Osteoblast (primary cell): ENCODE data around the gene CXCR6. TPM values are rescaled to one million over a fixed set of nuclear protein-coding genes. Genes with fewer than 3 reads are reported as not detected.

Experiments used
- DNase-seq: peaks from one replicate; pipeline ENCODE4 v3.0.0; 2011; ENCODE audit warnings: low spot score, mixed read lengths; ENCODE audit not compliant: insufficient read length; ENCODE audit errors: missing footprints
- H2AFZ ChIP-seq: 2 replicates; pipeline ENCODE4 v1.6.0; 2011; ENCODE audit warnings: mild to moderate bottlenecking, low read length
- H3K27ac ChIP-seq: 2 replicates; pipeline ENCODE4 v1.5.1; 2011; ENCODE audit warnings: mild to moderate bottlenecking, low read depth, low read length, moderate library complexity
- H3K27me3 ChIP-seq: 2 replicates; pipeline ENCODE4 v1.6.0; 2012; ENCODE audit warnings: mild to moderate bottlenecking, control low read depth, inconsistent platforms, low read length, moderate library complexity; ENCODE audit not compliant: insufficient read depth
- H3K36me3 ChIP-seq: 2 replicates; pipeline ENCODE4 v1.5.1; 2011; ENCODE audit warnings: mild to moderate bottlenecking, low read length, control low read depth, moderate library complexity; ENCODE audit not compliant: insufficient read depth
- H3K4me1 ChIP-seq: 2 replicates; pipeline ENCODE4 v1.5.1; 2011; ENCODE audit warnings: mild to moderate bottlenecking, low read length, control low read depth, moderate library complexity; ENCODE audit not compliant: insufficient read depth
- H3K4me2 ChIP-seq: 2 replicates; pipeline ENCODE4 v1.6.0; 2011; ENCODE audit warnings: mild to moderate bottlenecking, low read length; ENCODE audit not compliant: insufficient read depth
- H3K4me3 ChIP-seq: fragments of 200-600 bp; sonication (generic); 3 replicates; pipeline ENCODE4 v1.5.1; 2012; ENCODE audit warnings: mild to moderate bottlenecking, low read length, inconsistent platforms; ENCODE audit not compliant: insufficient read depth
- H3K79me2 ChIP-seq: 2 replicates; pipeline ENCODE4 v1.6.0; 2012; ENCODE audit warnings: mild to moderate bottlenecking, low read length, control low read depth, inconsistent platforms; ENCODE audit not compliant: insufficient read depth
- H3K9me3 ChIP-seq: 2 replicates; pipeline ENCODE4 v1.5.1; 2011; ENCODE audit warnings: low read depth, low read length, control low read depth
- H4K20me1 ChIP-seq: 2 replicates; pipeline ENCODE4 v1.6.0; 2012; ENCODE audit warnings: mild to moderate bottlenecking, low read length, control low read depth; ENCODE audit not compliant: insufficient read depth
- total RNA-seq: library from RNA; depleted of rRNA; stranded (reverse); fragments of >200 nt; gene quantifications from 2 replicates; pipeline ENCODE4 v1.2.3, GENCODE V29; 2012
- TF ChIP-seq, protein P1 (sequence below): IDR thresholded peaks from 2 replicates; pipeline ENCODE4 v1.5.1; 2011; ENCODE audit warnings: mild to moderate bottlenecking, low read depth, low read length, moderate library complexity; ENCODE audit errors: extremely low read depth

The CXCR6 gene
- total RNA-seq, 1 donor: not detected

- no peaks in the 10 kb centered on the region for H3K27me3 ChIP-seq
- H3K9me3 ChIP-seq: no peaks in the 10 kb centered on the region
- peaks cover 16% of the 10 kb centered on the region for H3K36me3 ChIP-seq
- peak overlapping the region; percentile 90 for H3K27ac ChIP-seq
- H3K4me2 ChIP-seq: peak overlapping the region; percentile 35
- peaks cover 38% of the 10 kb centered on the region for H3K79me2 ChIP-seq
- TF ChIP-seq, protein P1, sequence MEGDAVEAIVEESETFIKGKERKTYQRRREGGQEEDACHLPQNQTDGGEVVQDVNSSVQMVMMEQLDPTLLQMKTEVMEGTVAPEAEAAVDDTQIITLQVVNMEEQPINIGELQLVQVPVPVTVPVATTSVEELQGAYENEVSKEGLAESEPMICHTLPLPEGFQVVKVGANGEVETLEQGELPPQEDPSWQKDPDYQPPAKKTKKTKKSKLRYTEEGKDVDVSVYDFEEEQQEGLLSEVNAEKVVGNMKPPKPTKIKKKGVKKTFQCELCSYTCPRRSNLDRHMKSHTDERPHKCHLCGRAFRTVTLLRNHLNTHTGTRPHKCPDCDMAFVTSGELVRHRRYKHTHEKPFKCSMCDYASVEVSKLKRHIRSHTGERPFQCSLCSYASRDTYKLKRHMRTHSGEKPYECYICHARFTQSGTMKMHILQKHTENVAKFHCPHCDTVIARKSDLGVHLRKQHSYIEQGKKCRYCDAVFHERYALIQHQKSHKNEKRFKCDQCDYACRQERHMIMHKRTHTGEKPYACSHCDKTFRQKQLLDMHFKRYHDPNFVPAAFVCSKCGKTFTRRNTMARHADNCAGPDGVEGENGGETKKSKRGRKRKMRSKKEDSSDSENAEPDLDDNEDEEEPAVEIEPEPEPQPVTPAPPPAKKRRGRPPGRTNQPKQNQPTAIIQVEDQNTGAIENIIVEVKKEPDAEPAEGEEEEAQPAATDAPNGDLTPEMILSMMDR: no peak
- H4K20me1 ChIP-seq: peaks cover 15% of the 10 kb centered on the region
- H2AFZ ChIP-seq: peak overlapping the region; percentile 24
- peaks cover 68% of the 10 kb centered on the region for H3K4me1 ChIP-seq
- H3K4me3 ChIP-seq: no peak overlapping the region
- DNase-seq: peak; percentile 66
Measured at GRCh38 chr3:45985532-45986302, 42.5 kb downstream of the CXCR6 start.

GRCh38 chr3:45986303-45986982, 43.2 kb downstream of the CXCR6 start:
- H3K36me3 ChIP-seq: peaks cover 16% of the 10 kb centered on the region
- H4K20me1 ChIP-seq: peaks cover 10% of the 10 kb centered on the region
- peak overlapping the region; percentile 64 for H2AFZ ChIP-seq
- H3K79me2 ChIP-seq: peaks cover 43% of the 10 kb centered on the region
- H3K27ac ChIP-seq: peak overlapping the region; percentile 90
- TF ChIP-seq, protein P1: no peak
- no peaks in the 10 kb centered on the region for H3K9me3 ChIP-seq
- peak overlapping the region; percentile 15 for H3K4me3 ChIP-seq
- H3K4me1 ChIP-seq: peaks cover 61% of the 10 kb centered on the region
- peak overlapping the region; percentile 35 for H3K4me2 ChIP-seq
- H3K27me3 ChIP-seq: no peaks in the 10 kb centered on the region
- peak; percentile 93 for DNase-seq

DNA sequence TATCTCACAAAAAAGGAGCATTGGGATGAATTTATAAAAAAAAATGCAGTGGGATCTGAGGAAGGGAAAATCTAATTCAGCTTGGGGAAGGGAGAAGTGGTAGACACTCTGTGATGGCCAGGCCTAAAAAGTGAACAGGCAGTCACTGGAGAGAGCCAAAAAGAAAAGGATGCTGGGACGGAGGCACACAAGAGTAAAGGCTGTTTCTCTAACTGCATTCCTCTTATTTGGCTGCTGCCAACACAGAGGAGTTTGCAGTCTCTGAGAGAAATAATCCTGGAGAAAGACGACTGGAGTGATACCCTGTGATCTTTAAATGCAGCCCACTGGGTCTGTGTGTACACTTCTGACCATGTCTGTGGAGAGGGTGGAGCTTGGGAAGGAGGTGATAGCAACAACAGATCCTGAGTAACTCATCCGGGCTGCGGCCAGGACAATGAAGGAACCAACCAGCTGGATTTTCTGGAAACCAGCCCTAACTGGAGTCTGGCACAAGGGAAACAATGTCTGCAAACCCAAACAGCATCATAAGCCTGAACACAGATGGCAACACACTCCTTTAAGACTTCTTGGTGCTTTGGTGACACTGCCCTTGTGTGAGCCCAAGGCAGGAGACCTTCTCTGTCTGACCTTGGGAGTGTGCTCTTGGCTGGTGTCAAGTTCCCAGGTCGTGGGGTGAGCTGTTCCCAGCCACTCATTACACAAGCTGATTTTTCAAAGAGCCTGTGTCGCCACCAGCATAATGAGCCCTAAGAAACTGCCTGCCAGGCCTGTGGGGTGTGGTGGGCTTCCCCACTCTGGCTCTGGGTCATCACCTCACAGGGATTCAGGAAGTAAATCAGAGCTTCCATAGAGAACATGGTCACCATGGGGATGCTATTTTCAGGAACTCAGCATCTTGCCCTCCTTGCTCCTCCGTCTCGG, 44.4 kb downstream of the CXCR6 start:
- Histone ChIP-seq H3K9me3 (no peaks in the 10 kb centered on the region), H3K4me1 (peaks cover 64% of the 10 kb centered on the region)

More for the DNA sequence above, 44.4 kb downstream of the CXCR6 start:
- H3K27ac ChIP-seq: peak overlapping the region; percentile 90
- H3K4me3 ChIP-seq: no peak overlapping the region
- no peaks in the 10 kb centered on the region for H3K27me3 ChIP-seq
- no peak for DNase-seq
- H3K4me2 ChIP-seq: peak overlapping the region; percentile 9
- H3K79me2 ChIP-seq: peaks cover 52% of the 10 kb centered on the region
- peak overlapping the region; percentile 11 for H2AFZ ChIP-seq
- H4K20me1 ChIP-seq: peaks cover 6% of the 10 kb centered on the region
- peaks cover 12% of the 10 kb centered on the region for H3K36me3 ChIP-seq
- TF ChIP-seq, protein P1: no peak
